GM18526 (cell line): ENCODE results near the gene NUP98.

ENCODE experiments used
- POLR2A ChIP-seq: IDR thresholded peaks from 3 replicates; pipeline ENCODE4 v1.6.1; 2011; ENCODE audit not compliant: insufficient read length; ENCODE audit errors: extremely low read depth

NUP98 gene

DNA sequence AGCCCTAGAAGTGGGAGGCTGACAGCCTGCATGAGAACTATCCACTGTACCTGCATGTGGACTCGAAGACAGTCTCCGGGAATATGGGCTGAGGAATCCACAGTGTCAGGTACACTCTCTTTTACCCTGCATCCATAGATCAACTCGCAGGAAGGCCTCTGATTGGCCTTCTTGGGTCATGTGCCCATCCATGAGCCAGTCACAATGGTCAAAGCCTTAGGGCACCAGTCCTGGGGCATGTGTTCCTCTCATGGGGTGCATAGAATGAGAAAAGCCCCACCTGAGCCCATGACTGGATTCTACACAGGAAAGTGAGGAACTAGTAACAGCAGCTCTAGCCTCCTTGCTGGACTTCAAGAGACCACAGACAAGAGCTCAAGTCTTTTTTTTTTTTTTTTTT, 141.8 kb downstream of the NUP98 start:
- no peak for TF ChIP-seq POLR2A

DNA sequence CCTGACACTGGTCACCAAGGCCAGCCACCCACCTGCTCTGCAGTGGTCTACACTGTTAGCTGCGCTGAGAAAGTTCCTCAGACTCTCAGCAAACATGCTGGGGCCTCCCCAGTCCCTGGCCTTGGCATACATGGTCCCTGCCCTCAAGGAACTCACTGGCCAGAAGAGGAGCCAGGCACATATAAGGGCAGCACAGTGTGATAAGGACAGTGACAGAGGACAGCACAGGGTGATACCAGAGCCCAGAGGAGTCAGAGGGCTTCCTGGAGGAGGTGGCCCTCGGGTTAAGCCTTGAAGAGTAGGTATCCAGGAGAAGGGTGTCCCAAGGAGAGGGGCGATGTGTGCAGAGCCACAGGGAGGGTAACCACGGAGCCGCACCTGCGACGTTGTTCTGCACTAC, 151.8 kb downstream of the NUP98 start:
- TF ChIP-seq POLR2A: no peak

DNA sequence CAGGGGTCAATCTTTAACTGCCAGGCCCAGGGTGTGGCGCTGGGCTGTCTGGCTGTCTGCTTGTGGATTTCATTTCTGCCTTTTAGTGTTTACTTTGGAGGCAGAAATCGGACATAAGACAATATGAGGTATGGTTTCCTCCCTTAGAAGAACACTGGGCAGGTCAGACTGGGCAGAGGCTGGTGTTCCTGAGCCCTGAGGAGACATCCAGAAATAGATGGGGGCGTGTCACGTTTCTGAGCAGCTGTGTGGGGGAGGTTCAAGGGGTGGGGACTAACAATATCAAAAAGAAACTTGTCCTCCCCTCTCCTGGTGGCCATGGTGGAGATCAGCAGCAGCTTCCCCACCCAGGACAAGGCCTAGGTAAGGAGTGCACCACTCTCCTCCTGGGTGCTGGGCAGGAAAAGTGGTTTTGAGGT, 152.5 kb downstream of the NUP98 start, which contains the start of gene ART1:
TSS of gene ART1 (plus strand) at position 312 of the 419 bp plus-strand sequence. CDS start 14,086 bp downstream, outside the sequence.
- TF ChIP-seq POLR2A: no peak

DNA sequence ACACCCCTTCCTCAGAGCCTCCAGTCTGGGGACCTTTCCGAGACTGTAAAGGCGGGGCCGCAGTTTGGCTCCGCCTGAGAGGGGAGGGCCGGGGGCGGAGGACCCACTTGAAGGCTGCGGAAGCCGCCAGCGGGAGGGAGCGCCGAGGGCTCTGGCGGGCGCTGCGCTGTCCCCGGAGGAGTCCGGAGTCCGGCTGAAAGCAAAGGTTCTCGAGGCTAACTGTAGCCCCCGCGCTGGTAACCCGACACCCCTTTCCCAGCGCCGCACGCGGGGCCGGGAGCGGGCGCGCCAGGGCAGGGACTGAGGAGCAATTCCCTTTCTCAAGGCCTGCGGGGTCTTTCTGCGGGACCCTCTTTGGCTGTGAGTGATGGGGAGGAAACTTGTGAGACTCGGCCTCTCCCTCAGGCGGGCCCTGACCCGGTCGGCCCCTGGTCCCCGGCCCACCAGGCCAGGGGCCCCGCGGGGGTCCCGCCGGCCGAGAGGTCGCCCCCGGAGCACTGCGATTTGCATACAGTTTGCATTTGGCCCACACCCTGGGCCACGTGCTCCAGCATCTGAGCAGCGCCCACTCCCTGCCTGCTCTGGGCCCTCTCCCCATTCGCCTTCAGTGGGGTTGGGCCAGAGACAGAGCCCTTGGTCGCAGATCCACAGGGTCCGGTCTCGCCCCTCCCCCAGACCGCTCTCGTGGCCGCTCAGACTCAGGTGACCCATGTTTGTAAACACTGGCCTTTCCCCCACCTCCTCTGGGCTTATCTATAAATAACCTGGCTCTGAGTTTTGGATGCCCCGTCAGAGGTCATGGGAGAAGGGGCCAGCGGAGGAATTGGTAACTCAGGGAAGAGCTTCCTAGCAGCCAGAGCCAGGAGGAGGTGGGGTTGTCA, 155.0 kb downstream of the NUP98 start:
- TF ChIP-seq POLR2A: no peak

DNA sequence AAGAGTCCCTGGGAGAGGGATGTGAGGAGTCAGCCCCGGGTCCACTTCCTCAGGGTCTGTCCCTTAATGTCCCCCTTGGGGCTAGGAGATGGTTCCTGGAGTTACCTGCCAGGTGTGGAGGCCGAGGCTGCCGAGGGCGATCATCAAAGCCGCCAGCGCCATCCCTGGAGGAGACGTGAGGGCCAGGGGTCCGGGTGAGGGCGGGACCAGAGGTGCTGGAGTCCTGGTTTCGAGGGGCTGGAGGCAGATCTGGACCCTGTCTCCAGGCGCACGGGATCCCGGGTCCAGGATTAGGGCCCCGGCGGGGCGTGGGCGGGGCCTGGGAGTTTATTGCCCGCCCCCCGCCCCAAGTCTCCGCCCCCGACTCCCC, 155.7 kb downstream of the NUP98 start, which contains the start of gene ART5:
TSS of gene ART5 (minus strand) at position 292 of the 370 bp plus-strand sequence. CDS start at position 162, 130 bp downstream.
- no peak for TF ChIP-seq POLR2A

DNA sequence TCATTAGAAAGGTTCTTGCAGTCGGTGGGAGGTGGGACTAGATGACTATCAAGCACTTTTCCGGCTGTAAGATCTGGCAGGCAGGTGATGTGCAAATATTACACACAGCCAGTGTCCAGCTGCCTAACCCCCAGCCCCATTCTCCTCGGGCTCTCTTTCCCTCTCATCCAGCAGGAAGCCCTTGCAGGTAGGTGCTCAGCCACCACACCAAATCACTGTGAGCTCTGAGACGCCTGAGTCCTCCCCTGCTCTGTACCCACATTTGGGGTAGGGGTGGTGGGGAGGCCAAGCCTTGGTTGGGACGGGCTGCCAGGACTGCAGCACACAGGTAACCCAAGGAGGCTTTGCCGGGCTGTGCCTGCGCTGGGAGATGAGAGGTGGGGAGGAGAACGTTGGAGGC, 156.2 kb downstream of the NUP98 start:
- TF ChIP-seq POLR2A: no peak

DNA sequence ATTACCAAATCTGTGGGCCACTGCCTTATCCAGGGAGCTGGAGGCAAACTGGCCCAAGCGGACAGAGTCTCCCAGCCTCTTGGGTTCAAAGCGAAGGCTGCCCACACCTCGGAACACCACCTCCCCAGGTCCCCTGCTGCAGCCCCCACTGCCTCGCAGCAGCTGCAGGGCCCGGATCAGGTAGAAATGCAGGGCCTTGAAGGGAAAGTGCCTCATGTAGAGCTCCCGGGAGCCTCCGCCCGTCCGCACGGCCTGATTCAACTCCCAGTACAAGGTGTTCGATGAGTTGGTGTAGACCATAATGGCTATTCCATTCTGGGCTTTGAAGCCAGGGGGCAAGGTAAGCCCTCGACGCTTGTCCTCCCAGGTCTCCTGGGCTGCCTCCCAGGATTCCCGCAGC, 157.5 kb downstream of the NUP98 start:
- no peak for TF ChIP-seq POLR2A

DNA sequence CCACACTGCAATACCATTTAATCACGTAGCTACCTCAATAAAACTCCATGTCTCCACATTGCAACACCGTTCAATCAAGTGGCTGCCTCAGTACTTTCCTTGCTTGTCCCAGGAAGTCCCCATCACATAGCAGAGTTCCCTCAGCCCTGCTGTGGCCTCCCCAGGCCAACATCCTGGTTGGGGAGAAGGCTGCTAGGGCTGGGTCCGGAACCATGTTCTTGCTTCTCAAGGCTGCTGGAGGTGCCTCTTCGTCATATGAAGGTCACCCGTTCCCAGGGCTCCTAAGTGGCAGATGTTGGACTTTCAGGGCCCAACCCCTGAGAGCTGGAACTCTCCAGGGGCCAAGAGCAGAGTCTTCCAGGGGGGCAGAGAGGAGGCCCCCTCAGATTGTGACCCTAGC, 158.8 kb downstream of the NUP98 start:
- TF ChIP-seq POLR2A: no peak

DNA sequence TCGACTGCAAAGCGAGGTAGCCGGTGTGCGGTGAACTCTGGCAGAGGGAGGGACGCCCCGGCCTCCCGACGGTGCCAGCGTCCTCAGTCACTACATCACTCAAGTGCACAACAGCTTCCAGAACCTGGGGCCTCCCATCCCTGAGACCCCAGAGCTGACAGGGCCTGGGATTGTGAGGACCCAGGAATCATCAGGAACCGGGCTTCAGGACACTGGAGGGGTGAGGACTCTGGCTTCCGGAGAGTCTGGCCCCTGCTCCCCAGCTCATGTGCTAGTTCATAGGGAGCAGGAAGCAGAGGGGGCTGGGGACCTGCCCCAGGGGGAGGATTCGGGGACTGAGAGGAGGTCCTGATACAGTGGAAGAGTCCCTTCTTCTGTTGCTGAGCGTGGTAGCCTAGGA, 160.2 kb downstream of the NUP98 start:
- no peak for TF ChIP-seq POLR2A

DNA sequence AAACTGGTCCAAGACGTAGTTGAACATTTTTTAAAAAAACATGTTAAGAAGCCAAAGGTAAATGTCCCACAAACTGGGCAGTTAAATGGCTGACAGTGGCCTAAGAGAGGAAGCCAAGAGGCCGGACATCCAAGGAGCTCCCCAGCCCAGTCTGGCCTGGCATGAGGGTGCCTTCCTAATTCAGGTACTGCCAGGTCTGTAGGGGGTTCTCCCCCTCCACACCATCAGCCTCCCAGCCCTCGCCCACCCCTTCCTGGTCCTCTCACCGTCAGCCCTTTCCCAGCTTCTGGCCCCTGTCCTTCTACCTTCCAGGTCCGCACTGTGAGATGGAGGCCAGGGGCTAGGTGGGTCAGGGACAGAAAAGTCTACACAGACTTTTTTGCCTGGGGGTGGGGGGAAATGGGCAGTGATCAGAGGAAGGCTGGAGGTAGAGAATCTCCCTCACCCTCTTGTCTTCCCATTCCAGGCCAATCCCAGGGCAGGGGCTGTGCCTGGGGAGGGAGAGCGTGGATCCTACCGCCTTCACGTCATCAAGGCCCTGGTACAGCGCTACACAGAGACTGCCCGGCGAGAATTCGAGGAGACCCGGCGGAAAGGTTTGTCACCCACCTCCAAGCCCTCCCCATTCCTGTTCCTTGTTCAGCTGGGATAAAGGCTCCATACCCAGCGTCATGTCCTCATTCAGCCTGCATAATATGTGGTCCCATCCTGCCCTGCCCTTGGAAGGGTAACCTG, 161.5 kb downstream of the NUP98 start:
- no peak for TF ChIP-seq POLR2A

DNA sequence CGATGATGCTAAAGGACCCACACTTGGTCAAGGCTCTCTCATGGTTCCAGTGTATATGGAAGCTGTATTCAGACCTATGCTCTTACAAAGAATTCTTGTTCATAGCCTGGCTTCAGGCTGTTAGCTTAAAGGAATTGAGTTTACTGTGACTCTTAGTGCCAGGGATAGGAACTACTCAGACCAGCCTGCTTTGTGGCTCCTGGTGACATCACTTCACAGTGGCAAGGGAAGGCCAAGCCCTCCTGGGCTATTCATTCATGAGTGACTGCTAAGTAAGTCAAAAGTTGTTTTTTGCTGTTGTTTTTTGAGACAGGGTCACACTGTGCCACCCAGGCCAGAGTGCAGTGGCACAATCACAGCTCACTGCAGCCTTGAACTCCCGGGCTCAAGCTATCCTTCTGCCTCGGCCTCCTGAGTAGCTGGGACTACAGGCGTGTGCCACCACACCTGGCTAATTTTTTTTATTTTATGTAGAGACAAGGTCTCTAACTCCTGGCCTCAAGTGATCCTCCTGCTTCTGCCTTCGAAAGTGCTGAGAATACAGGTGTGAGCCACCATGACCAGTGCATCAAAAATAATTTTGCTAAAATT, 165.2 kb downstream of the NUP98 start:
- no peak for TF ChIP-seq POLR2A

DNA sequence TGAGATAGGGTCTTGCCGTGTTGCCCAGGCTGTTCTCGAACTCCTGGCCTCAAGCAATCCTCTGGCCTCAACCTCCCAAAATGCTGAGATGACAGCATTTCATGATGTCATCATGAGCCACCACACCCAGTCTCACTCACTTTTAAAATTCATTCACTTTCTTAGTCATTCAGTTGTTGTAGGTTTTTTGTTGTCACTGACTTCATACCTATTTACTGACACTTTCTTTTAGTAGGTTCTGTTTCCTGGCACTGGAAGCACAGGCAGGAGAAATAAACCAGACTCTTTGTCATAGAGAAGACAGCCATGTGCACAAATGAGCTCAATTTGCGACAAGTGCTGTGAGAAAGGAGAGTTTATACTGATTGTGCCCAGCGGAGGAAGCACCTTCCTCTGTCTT, 166.0 kb downstream of the NUP98 start:
- no peak for TF ChIP-seq POLR2A

DNA sequence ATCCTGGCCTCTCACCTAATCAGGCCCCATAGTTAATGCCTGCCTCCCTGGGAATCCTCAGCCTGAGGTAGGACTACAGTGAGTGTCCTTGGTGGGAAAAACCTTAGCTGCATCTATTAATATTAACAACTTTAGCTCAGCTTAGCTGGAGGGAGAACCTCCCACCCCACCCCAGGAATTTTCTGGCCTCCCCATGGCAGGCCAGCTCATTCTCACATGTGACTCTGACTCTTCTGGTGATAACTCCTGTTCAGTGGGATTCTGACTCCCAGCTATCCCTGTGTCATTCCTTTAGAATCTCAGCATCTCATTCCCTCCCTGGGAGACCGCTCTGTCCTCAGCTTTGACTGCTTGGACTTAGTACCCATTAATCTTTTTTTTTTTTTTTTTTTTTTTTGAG, 170.1 kb downstream of the NUP98 start:
- TF ChIP-seq POLR2A: no peak

DNA sequence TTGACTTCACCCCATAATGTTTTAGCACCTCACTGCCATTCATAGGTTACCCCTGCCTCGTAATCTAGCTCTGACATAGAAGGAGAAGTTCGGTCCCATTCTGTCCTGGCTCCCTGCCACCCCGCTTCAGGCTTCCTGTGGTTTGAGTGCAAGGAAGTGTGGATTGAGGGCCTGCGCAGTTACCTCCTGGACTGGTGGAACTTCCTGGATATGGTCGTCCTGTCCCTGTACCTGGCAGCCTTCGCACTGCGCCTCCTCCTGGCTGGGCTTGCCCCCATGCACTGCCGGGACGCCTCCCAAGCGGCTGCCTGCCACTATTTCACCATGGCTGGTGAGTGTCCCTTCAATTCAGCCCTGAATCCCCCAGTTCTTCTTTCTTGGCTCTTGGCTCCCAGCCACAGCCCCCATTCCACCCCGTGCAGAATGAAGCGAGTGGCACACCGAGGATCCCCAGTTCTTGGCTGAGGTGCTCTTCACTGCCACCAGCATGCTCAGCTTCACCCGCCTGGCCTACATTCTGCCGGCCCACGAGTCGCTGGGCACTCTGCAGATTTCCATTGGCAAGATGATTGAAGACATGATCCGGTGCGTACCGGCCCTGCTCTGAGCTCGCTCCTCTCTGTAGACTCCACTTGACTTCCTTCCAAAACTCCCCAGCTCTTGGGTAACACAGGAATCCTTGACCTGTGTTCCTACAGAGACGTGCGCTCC, 170.9 kb downstream of the NUP98 start:
- no peak for TF ChIP-seq POLR2A
